ENCODE data around the gene SMARCD3. TPM values are rescaled to one million over a fixed set of nuclear protein-coding genes. Genes with fewer than 3 reads are reported as not detected.

Gene SMARCD3
- total RNA-seq, 2 donors from 2014 or later = 35.6 to 108 TPM

- no peaks in the 10 kb centered on the region for H3K27me3 ChIP-seq (replicated peaks; ENCODE audit: insufficient read depth)
- H3K27ac ChIP-seq = peak overlapping the region; percentile 13 to 26
- H3K4me1 ChIP-seq (replicated peaks) = no peaks in the 10 kb centered on the region
- TF ChIP-seq POLR2A (IDR thresholded peaks at IDR 0.05) (no peak), CTCF (IDR thresholded peaks at IDR 0.05) (no peak), POLR2AphosphoS5 (IDR thresholded peaks at IDR 0.05) (no peak)
- H3K36me3 ChIP-seq = no peaks in the 10 kb centered on the region
- no peak overlapping the region for H3K4me3 ChIP-seq
- intact Hi-C loops (cut with DNase I) = no loop called here
- 73% methylated on average over 7 of the region's 7 CpGs for WGBS
- DNase-seq (ENCODE audit: low spot score) = no peak
- no peaks in the 10 kb centered on the region for H3K9me3 ChIP-seq
Measured at GRCh38 chr7:151272877-151273276, 24.4 kb upstream of the SMARCD3 start.

GRCh38 chr7:151272405-151272804 lies 23.9 kb upstream of the SMARCD3 start:
- TF ChIP-seq CTCF (IDR thresholded peaks at IDR 0.05) (no peak), POLR2A (IDR thresholded peaks at IDR 0.05) (no peak), POLR2AphosphoS5 (IDR thresholded peaks at IDR 0.05) (no peak)
- DNase-seq (ENCODE audit: low spot score) = peak; percentile 40
- intact Hi-C loops (cut with DNase I) = no loop called here

GRCh38 chr7:151271699-151272355 lies 23.3 kb upstream of the SMARCD3 start:
- Histone ChIP-seq H3K4me1 (replicated peaks) (no peaks in the 10 kb centered on the region), H3K27me3 (replicated peaks; ENCODE audit: insufficient read depth) (no peaks in the 10 kb centered on the region), H3K4me3 (no peak overlapping the region), H3K9me3 (no peaks in the 10 kb centered on the region), H3K36me3 (no peaks in the 10 kb centered on the region), H3K27ac (peak overlapping the region; percentile 17 to 59)
- WGBS = 27% methylated on average over 7 of the region's 7 CpGs
- intact Hi-C loops (cut with DNase I) = no loop called here
- DNase-seq (ENCODE audit: low spot score) = peak; percentile 89
- TF ChIP-seq POLR2A (IDR thresholded peaks at IDR 0.05) = peak; percentile 13
- TF ChIP-seq POLR2AphosphoS5 (IDR thresholded peaks at IDR 0.05) = peak; percentile 92
- no peak for TF ChIP-seq CTCF (IDR thresholded peaks at IDR 0.05)

More at GRCh38 chr7:151272405-151272804, 23.9 kb upstream of the SMARCD3 start:
- Histone ChIP-seq H3K27ac (peak overlapping the region; percentile 13 to 26), H3K36me3 (no peaks in the 10 kb centered on the region), H3K4me1 (replicated peaks) (no peaks in the 10 kb centered on the region), H3K27me3 (replicated peaks; ENCODE audit: insufficient read depth) (no peaks in the 10 kb centered on the region), H3K9me3 (no peaks in the 10 kb centered on the region), H3K4me3 (no peak overlapping the region)
- WGBS = 35% methylated on average over 10 of the region's 10 CpGs

- DNase-seq (ENCODE audit: low spot score) = no peak
- Histone ChIP-seq H3K4me3 (no peak overlapping the region), H3K27ac (no peak overlapping the region), H3K36me3 (no peaks in the 10 kb centered on the region), H3K9me3 (no peaks in the 10 kb centered on the region), H3K27me3 (replicated peaks; ENCODE audit: insufficient read depth) (no peaks in the 10 kb centered on the region), H3K4me1 (replicated peaks) (no peaks in the 10 kb centered on the region)
- WGBS = 93% methylated on average over 10 of the region's 10 CpGs
- TF ChIP-seq CTCF (IDR thresholded peaks at IDR 0.05) = no peak
- no peak for TF ChIP-seq POLR2AphosphoS5 (IDR thresholded peaks at IDR 0.05)
- TF ChIP-seq POLR2A (IDR thresholded peaks at IDR 0.05) = no peak
- intact Hi-C loops (cut with DNase I) = no loop called here
Measured at GRCh38 chr7:151269511-151269910, 21.0 kb upstream of the SMARCD3 start.

GRCh38 chr7:151265351-151265931 lies 16.9 kb upstream of the SMARCD3 start:
- WGBS = 97% methylated on average over 9 of the region's 9 CpGs
- no peak for DNase-seq (ENCODE audit: low spot score)
- TF ChIP-seq CTCF (IDR thresholded peaks at IDR 0.05) = no peak
- TF ChIP-seq POLR2AphosphoS5 (IDR thresholded peaks at IDR 0.05) = no peak
- TF ChIP-seq POLR2A (IDR thresholded peaks at IDR 0.05) = no peak
- Histone ChIP-seq H3K36me3 (no peaks in the 10 kb centered on the region), H3K4me1 (replicated peaks) (no peaks in the 10 kb centered on the region), H3K27ac (no peak overlapping the region), H3K9me3 (no peaks in the 10 kb centered on the region), H3K4me3 (no peak overlapping the region), H3K27me3 (replicated peaks; ENCODE audit: insufficient read depth) (no peaks in the 10 kb centered on the region)
- intact Hi-C loops (cut with DNase I) = no loop called here

All from prostate gland (tissue), 2 donors.